ENCODE results near the gene ICAM4.

- TF ChIP-seq TEAD4 (IDR thresholded peaks at IDR 0.05; ENCODE audit: low read depth, low read length) (no peak), CREB1 (IDR thresholded peaks at IDR 0.05) (no peak), JUND (IDR thresholded peaks at IDR 0.05; ENCODE audit: low read length) (no peak), FOSL1 (IDR thresholded peaks at IDR 0.05; ENCODE audit: insufficient read depth, low read depth, low read length) (no peak), HDAC2 (IDR thresholded peaks at IDR 0.05; ENCODE audit: borderline replicate concordance in 1 of 2, low read depth in 2 of 2, low read length in 2 of 2) (no peak), TAF1 (IDR thresholded peaks at IDR 0.05; ENCODE audit: low read depth, low read length) (no peak), POLR2A (IDR thresholded peaks at IDR 0.05; ENCODE audit: control extremely low read depth in 1 of 2, low read depth in 2 of 2, low read length in 2 of 2) (no peak), USF2 (IDR thresholded peaks at IDR 0.05; ENCODE audit: low read length) (no peak), CEBPB (IDR thresholded peaks at IDR 0.05; ENCODE audit: low read depth, low read length) (no peak), ZNF274 (IDR thresholded peaks at IDR 0.05; ENCODE audit: borderline replicate concordance, extremely low read depth, low read length) (no peak)
- TF ChIP-seq, protein P1, sequence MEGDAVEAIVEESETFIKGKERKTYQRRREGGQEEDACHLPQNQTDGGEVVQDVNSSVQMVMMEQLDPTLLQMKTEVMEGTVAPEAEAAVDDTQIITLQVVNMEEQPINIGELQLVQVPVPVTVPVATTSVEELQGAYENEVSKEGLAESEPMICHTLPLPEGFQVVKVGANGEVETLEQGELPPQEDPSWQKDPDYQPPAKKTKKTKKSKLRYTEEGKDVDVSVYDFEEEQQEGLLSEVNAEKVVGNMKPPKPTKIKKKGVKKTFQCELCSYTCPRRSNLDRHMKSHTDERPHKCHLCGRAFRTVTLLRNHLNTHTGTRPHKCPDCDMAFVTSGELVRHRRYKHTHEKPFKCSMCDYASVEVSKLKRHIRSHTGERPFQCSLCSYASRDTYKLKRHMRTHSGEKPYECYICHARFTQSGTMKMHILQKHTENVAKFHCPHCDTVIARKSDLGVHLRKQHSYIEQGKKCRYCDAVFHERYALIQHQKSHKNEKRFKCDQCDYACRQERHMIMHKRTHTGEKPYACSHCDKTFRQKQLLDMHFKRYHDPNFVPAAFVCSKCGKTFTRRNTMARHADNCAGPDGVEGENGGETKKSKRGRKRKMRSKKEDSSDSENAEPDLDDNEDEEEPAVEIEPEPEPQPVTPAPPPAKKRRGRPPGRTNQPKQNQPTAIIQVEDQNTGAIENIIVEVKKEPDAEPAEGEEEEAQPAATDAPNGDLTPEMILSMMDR (IDR thresholded peaks at IDR 0.05; ENCODE audit: control extremely low read depth in 1 of 3, insufficient read depth in 1 of 3, low read depth in 1 of 3, low read length in 3 of 3) = no peak
Observed at GRCh38 chr19:10329555-10329954, 42.8 kb downstream of the ICAM4 start.
